IPS-18c (cell line): Measurements from ENCODE around the gene UPK3A.
"Not testable (repeated sequence)": the region's sequence is repeated elsewhere in the genome, so short reads cannot be mapped to it uniquely, and the experiment has no call there.

Experiments used
- H3K4me3 ChIP-seq: 2 replicates; pipeline ENCODE4 v1.7.0; 2013; ENCODE audit warnings: low read depth, mild to moderate bottlenecking, low read length, moderate library complexity; ENCODE audit not compliant: insufficient read depth
- H3K9me3 ChIP-seq: one replicate; pipeline ENCODE4 v1.6.1; 2013; ENCODE audit warnings: mild to moderate bottlenecking, low read length, moderate library complexity; ENCODE audit not compliant: control insufficient read depth, insufficient read depth

The UPK3A gene

GRCh38 chr22:45314054-45314721 is 29.4 kb downstream of the UPK3A start:
- Histone ChIP-seq H3K4me3 (no peak overlapping the region), H3K9me3 (no peaks in the 10 kb centered on the region)

GRCh38 chr22:45314786-45315185 is 30.0 kb downstream of the UPK3A start:
- Histone ChIP-seq H3K4me3 (no peak overlapping the region), H3K9me3 (no peaks in the 10 kb centered on the region)

- Histone ChIP-seq H3K9me3 (no peaks in the 10 kb centered on the region), H3K4me3 (no peak overlapping the region)
Measured at GRCh38 chr22:45316796-45317526, 32.2 kb downstream of the UPK3A start.

- H3K9me3 ChIP-seq = no peaks in the 10 kb centered on the region
- H3K4me3 ChIP-seq = no peak overlapping the region
Measured at GRCh38 chr22:45317551-45318167, 32.9 kb downstream of the UPK3A start.

GRCh38 chr22:45318168-45318557 is 33.4 kb downstream of the UPK3A start:
- no peak overlapping the region for H3K4me3 ChIP-seq
- no peaks in the 10 kb centered on the region for H3K9me3 ChIP-seq

GRCh38 chr22:45318558-45319323 is 34.0 kb downstream of the UPK3A start:
- H3K9me3 ChIP-seq = no peaks in the 10 kb centered on the region
- H3K4me3 ChIP-seq = no peak overlapping the region

- Histone ChIP-seq H3K9me3 (no peaks in the 10 kb centered on the region), H3K4me3 (no peak overlapping the region)
Measured at GRCh38 chr22:45319324-45319685, 34.6 kb downstream of the UPK3A start.

- no peak overlapping the region for H3K4me3 ChIP-seq
- no peaks in the 10 kb centered on the region for H3K9me3 ChIP-seq
Measured at GRCh38 chr22:45320357-45320976, 35.7 kb downstream of the UPK3A start.

- Histone ChIP-seq H3K4me3 (no peak overlapping the region), H3K9me3 (no peaks in the 10 kb centered on the region)
Measured at GRCh38 chr22:45321827-45322226, 37.1 kb downstream of the UPK3A start.

- Histone ChIP-seq H3K4me3 (no peak overlapping the region), H3K9me3 (no peaks in the 10 kb centered on the region)
Measured at GRCh38 chr22:45322873-45323525, 38.2 kb downstream of the UPK3A start.

- Histone ChIP-seq H3K9me3 (no peaks in the 10 kb centered on the region), H3K4me3 (no peak overlapping the region)
Measured at GRCh38 chr22:45323695-45324094, 38.9 kb downstream of the UPK3A start.

GRCh38 chr22:45324311-45324711 is 39.6 kb downstream of the UPK3A start:
- Histone ChIP-seq H3K9me3 (no peaks in the 10 kb centered on the region), H3K4me3 (no peak overlapping the region)

GRCh38 chr22:45328261-45328660 is 43.5 kb downstream of the UPK3A start:
- not testable (repeated sequence) for H3K9me3 ChIP-seq, H3K4me3 ChIP-seq

- Histone ChIP-seq H3K4me3 (no peak overlapping the region), H3K9me3 (no peaks in the 10 kb centered on the region)
Measured at GRCh38 chr22:45328822-45329529, 44.2 kb downstream of the UPK3A start.

GRCh38 chr22:45329530-45329936 is 44.8 kb downstream of the UPK3A start:
- Histone ChIP-seq H3K9me3 (no peaks in the 10 kb centered on the region), H3K4me3 (no peak overlapping the region)

GRCh38 chr22:45330548-45330947 is 45.8 kb downstream of the UPK3A start:
- Histone ChIP-seq H3K9me3 (no peaks in the 10 kb centered on the region), H3K4me3 (no peak overlapping the region)
